ENCODE data around the gene SPACA6.

Gene SPACA6

GRCh38 chr19:51739466-51740213, 46.5 kb downstream of the SPACA6 start:
- no peak for DNase-seq

- no peak for DNase-seq
Observed at GRCh38 chr19:51740356-51740755, 47.2 kb downstream of the SPACA6 start.

GRCh38 chr19:51742789-51743188, 49.7 kb downstream of the SPACA6 start:
- DNase-seq, result peak; percentile 88

GRCh38 chr19:51743405-51743804, 50.3 kb downstream of the SPACA6 start:
- DNase-seq, result peak; percentile 67

DNA sequence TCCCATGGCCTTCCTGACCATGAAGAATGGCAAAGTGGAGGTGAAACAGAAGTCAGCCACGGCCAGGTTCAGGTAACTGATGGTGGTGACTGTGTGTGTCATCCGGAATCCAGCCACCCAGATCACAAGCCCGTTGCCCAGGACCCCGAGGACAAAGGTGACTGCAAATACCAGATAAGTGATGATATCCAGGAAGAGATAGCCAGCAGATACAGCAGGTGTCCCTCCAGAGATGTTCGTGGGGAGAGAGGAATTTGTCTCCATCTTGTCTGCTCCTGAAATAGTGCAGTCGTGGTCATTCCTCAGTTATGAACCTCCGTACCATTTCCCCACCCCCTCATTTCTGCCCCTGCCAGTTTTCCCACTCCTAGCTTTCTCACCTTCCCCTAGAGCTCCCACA, 53.6 kb downstream of the SPACA6 start:
- DNase-seq, result no peak

- DNase-seq, result peak; percentile 48
Observed at GRCh38 chr19:51749979-51750378, 56.8 kb downstream of the SPACA6 start.

DNA sequence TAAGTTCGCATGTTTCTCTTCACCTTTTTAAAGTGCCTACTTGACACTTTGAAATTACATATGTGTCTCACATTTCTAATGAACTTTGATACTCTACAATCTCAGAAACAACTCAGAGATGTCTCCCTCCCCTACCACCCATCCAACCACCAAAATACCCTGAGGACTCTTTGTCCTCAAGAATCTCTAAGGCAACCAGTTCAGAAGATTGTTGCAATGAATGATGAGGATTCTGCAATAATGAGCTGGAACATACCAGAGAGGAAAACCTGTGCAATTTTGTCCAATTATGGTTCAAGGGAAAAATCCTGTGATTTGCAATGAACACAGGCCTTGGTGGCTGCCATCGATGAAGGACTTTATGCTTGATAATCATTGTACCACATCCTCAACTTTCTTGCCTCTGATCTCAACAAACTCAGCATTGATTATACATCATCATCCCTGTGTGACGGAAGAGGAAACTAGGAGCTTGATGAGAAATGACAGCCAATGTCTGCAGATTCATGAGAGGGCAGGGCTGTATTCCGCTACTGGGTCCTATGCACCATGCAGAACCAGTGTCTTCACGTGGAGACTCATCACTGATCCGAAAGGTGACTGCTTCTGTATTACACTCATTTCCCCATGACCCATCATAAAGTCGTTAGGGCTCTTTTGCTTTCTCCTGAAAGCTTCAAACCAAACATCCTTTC, 57.4 kb downstream of the SPACA6 start:
- DNase-seq, result peak; percentile 14

DNA sequence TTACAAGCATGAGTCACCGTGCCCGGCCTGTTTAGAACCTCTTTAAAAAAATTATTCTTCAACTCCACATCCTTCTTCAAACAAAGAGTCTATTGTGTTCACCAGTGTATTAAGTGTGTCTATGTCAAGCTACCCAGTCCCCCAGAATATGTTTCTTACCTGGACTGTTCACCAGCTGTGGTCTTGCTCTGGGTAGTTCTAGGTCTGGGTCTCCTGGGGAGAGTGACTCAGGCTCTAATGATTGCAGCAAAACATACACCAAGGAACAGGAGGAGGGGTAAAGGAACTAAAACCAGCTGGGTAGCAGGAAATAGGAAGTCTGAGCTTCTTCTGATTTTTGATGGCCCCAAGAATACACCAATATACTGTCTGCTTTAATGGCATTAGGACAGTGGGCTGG, 58.5 kb downstream of the SPACA6 start, which contains the start of gene FPR1:
Gene FPR1 (minus strand): TSS at position 224 of the 400 bp plus-strand sequence. CDS start 4,884 bp downstream, outside the sequence.
- peak; percentile 56 for DNase-seq

DNA sequence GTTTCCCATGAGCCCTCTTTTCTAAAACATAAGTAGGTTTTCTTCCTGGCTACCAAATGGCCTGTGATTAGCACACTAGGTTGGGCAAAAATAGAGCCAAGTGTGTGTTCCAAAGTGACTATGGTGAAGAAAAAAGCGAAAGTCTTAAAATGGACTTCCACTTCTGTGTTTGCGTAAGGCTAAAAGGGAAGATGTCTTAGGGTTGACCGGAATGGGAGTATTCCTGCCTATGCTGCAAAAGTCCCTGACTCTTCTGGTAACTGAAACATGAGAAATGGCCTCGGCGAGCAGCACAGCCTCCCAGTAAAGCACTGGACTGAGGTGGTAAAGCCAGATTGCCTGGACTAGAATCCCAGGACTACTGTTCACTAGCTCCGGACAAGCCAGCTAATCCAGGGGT, 61.0 kb downstream of the SPACA6 start:
- DNase-seq, result no peak

- no peak for DNase-seq
Observed at GRCh38 chr19:51754770-51755169, 61.6 kb downstream of the SPACA6 start.
